GM12874 (cell line): Measurements from ENCODE around the gene ASCC2.

Experiments used
- CTCF ChIP-seq: IDR thresholded peaks from 2 replicates; pipeline ENCODE4 v1.5.1; 2011; ENCODE audit warnings: low read depth, mild to moderate bottlenecking, control low read depth, low read length, moderate library complexity; ENCODE audit not compliant: insufficient read depth

The ASCC2 gene

GRCh38 chr22:29814003-29814402 lies 24.1 kb downstream of the ASCC2 start:
- no peak for TF ChIP-seq CTCF

GRCh38 chr22:29813563-29813962 lies 24.5 kb downstream of the ASCC2 start:
- no peak for TF ChIP-seq CTCF

- no peak for TF ChIP-seq CTCF
Observed at GRCh38 chr22:29813126-29813525, 24.9 kb downstream of the ASCC2 start.

GRCh38 chr22:29811377-29811776 lies 26.7 kb downstream of the ASCC2 start:
- no peak for TF ChIP-seq CTCF

- TF ChIP-seq CTCF: no peak
Observed at GRCh38 chr22:29810216-29810615, 27.9 kb downstream of the ASCC2 start.

GRCh38 chr22:29806196-29806595 lies 31.9 kb downstream of the ASCC2 start:
- TF ChIP-seq CTCF: no peak

- TF ChIP-seq CTCF: no peak
Observed at GRCh38 chr22:29804985-29805384, 33.1 kb downstream of the ASCC2 start.

- no peak for TF ChIP-seq CTCF
Observed at GRCh38 chr22:29803190-29803589, 34.9 kb downstream of the ASCC2 start.
